GM19468 (cell line): Measurements from ENCODE around the gene AGER.

Experiments used
- ATAC-seq: cut with Tn5 transposase; IDR thresholded peaks from one replicate; pipeline ENCODE4 v1.9.1; 2021; ENCODE audit warnings: mild to moderate bottlenecking, moderate library complexity, moderate number of reproducible peaks; ENCODE audit not compliant: unreplicated experiment; ENCODE audit errors: extremely low read depth

Gene AGER

DNA sequence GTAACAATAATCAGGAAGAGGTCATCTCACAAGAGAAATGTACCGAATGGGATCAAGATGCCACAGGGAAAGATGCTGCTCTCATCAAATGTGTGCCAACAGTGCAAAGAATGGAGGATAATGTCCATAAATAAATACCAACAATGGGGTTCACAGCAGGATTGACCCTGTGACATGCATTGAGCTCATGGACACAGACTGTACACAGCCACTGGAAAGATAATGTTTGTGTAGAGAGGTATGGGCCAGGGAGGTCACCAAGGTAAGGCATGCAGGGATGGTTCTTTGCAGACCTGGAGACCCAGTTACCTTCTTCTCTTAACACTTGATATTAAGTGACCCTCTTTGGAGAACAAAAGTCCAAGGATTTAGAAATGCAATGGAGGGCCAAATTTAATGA lies 9.6 kb downstream of the AGER start:
- ATAC-seq, result no peak

- ATAC-seq, result no peak
Measured at GRCh38 chr6:32173051-32173727, 10.9 kb downstream of the AGER start.

GRCh38 chr6:32171234-32171633 lies 12.8 kb downstream of the AGER start:
- ATAC-seq, result no peak

DNA sequence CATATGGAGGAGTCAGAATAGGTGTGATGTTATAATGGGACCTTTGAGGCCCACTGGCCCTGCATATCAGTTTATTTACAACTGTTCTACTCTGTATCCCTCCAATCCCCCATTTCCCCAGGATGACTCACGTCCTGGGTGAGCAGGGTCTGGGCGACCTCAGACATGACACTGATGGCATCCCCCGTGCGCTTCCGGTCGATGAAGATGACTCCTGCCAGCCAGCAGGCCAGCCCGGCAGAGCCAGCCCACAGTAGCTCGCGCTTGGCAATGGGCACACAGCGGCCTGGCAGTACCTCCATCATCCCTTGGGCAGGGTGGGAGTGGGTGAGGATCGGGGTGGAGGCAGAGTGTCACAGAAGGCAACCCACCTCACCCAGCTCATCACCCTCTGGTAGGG lies 13.8 kb downstream of the AGER start:
- no peak for ATAC-seq

GRCh38 chr6:32168807-32169591 lies 15.1 kb downstream of the AGER start:
- no peak for ATAC-seq

DNA sequence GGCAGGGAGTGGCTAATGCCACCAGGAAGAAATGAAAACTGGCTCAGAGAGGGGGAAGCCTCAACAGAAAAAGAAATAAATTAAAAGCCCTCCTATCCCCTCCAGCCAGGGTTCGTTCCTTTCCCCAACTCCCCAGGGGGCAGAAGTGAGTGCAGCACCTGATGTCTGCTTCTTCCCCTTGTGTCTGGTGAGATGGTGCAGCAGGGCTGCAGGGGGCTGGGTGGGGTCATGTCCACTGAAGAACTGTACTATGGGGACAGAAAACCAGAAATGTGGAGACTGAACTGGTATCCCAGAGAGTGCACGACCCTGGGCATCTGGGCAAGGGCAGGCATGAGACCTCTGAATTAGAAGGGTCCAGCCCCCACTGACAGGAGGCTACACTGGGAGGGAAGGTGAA lies 15.7 kb downstream of the AGER start:
- no peak for ATAC-seq

GRCh38 chr6:32167761-32168262 lies 16.2 kb downstream of the AGER start:
- no peak for ATAC-seq

- no peak for ATAC-seq
Measured at GRCh38 chr6:32167154-32167760, 16.8 kb downstream of the AGER start.

DNA sequence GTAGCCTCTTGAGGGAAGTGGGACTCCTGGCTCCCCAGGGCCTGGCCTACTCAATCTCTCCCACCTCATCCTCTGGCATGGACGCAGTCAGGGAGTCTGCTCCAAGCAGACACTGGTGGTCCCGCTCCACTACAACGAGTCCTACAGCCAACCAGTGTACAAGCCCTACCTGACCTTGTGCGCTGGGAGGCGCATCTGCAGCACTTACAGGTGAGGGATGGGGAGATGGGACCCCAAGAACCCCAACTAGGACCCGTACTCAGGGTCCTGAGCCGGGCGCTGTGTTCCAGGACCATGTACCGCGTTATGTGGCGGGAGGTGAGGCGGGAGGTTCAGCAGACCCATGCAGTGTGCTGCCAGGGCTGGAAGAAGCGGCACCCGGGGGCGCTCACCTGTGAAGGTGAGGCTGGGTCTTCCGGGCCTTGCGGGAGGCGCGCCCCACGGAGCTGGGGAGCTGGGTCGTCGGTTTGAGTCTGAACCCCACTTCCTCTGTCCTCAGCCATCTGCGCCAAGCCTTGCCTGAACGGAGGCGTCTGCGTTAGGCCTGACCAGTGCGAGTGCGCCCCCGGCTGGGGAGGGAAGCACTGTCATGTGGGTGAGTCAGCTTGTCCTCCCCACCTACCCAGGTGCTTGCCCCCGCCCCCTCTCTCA lies 17.5 kb downstream of the AGER start:
- no peak for ATAC-seq

DNA sequence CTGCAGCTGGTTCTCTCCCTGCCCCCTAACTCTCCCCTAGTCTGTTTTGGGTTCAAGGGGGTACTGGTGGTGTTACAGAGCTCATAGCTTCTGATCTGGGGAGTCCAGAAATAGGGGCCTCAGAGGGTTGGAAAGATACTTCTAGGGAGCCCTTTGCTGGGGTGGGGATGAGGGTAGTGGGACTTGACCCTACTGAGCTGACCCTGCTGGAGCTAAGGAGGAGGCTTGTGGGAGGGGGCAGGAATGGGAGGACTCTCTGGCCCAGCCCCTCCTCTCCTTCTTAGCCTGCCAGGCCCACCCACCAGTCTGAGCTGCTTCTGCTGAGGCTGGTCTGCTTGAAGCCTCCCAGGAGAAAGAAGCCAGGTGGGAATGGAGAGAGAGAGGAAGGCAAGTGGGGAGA lies 19.8 kb downstream of the AGER start, which contains the start of gene EGFL8:
Gene EGFL8, plus strand, starts transcription at position 301 of the 400 bp plus-strand sequence. CDS start 1,571 bp downstream, outside the sequence.
- no peak for ATAC-seq

DNA sequence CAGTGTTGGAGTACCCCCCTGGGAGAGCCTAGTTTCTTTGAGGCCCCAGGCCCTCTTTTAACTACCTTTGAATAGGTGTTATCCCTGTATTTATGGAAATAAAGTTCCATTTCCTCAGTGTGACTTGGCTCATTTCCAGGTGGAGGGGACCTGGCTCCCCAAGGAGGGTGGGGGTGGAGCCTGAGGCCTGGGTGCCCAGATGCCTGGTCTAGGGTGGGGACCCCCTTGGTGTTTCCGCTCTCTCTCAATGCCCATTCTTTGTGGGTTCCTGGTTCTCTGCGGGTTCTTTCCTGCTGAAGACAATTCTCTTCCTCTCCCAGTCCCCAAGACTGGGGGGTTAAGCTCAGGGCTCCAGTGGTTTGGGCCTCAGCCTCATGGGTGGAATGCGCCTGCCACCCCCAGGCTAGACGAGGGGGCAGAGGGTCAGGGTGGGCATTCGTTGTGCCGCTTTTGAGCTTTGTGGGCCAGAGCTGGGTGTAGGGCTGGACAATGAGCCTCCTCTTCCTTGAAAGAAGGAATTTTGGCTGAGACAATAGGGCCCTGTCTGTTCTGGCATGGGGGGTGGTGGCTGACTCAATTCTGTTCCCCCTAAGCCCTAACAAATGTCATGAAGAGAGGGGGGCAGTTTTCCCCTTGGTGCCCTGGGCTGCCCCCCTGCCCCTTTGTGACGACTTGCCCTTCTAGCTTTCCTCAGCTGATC lies 20.3 kb downstream of the AGER start:
- no peak for ATAC-seq

GRCh38 chr6:32158052-32158451 lies 26.0 kb downstream of the AGER start:
- ATAC-seq, result no peak

GRCh38 chr6:32156891-32157290 lies 27.2 kb downstream of the AGER start:
- no peak for ATAC-seq

DNA sequence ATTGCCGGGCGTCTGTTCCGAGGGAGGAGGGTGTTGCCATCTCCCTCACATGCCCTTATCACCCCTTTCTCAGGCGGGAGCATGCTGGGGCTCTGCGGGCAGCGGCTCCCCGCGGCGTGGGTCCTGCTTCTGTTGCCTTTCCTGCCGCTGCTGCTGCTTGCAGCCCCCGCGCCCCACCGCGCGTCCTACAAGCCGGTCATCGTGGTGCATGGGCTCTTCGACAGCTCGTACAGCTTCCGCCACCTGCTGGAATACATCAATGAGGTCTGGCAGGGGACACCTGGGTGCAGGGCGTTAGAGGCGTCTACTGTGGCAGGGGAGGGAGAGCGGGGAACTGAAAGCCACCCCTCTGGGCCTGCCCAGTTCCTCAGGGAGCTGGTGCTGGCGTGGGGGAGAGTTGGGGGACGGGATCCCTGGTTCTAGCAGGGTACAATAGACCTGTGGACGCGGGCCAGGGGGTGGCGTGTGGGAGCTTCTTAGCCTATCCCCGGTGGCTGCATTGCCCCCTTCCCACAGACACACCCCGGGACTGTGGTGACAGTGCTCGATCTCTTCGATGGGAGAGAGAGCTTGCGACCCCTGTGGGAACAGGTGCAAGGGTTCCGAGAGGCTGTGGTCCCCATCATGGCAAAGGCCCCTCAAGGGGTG lies 29.4 kb downstream of the AGER start:
- ATAC-seq, result no peak

DNA sequence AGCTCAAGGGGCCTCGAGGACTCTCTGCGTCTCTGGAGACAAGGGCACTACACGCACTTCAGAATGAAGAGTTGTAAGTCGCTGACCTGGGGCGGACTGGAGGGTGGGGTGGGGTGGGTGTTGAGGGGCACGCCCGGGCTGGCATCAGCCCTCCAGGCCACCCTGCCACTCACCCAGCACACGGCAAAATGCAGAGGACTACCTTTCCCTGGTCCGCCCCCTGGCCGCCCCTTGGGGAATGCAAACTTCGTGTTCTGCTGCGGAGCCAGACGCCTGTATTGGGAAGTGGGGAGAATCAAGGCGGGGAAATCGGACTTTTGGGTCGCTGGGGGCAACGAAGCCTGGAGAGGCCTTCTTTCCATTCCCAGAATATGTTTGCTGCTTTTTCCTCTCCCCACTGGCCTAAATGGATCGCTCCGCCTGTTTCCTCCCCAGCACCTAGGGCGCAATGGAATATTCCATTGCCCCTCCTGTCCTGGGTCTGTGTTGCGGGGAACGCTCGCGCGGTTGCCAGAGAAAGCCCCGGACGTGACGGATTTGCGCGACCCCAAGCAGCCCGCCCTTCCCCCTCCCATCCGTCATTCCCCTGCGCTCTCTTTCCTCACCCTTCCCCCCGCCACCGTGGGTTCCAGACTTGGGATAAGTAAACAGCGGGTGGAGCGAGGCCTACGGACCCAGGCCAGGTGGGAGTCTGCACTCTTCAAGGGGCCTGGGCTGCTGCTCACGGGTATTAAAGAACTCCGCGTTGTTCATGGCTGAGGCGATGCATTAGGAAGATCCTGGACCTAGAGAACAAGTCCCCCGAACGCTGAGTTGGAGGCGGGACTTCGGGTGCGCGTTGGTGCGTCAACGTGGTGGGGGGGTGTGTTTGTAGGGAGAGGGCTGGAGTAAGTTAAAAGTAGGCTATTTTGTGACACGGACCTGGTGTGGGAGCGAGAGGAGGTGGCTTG lies 30.2 kb downstream of the AGER start, which contains the start of gene PPT2:
Gene PPT2, plus strand, starts transcription at position 578 of the 950 bp plus-strand sequence. CDS start 454 bp downstream, outside the sequence.
- no peak for ATAC-seq

DNA sequence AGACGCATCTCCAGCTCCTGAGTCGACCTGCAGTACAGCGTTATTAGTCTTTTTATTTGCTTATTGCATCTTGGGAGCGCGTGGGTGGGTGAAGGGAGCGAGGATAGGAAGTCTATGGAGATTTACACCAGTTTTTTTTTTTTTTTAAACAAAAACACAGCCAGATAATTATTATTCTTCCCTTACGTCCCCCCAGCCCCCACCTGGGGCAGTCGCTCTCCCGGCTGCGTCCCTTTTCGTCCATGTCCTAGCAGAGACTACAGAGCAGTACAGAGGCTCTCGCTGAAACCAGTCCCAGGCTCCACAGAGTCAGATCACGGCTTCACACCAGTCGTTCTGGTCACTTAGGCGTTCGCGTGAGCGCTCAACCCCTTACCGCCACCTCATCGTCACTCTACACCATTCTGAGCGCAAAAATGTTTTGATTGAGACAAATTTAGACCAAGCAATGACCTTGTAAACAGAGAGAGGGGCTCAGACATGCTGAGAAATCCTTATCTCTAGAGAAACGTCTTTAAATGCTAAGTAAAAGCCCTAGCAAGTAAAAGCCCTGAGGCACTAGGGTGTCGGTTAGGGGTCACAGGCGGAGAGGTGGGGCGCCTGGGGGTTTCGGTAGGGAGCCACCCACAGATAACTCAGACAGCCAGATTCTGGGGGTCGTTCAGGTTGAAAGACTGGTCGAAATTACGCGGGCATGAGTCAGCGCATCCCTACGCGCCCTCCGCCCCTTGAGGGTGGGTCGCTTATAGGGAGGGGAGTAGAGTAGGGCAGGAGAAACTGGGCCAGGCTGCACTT lies 31.1 kb downstream of the AGER start:
- ATAC-seq, result no peak
